NCI-H146 treated with DMSO at 0.1 percent for 48 hours (cell line): ENCODE data around the gene KIF12.
A peak's percentile ranks its signal among the peaks of the same experiment; 100 is the strongest.
"Not testable (repeated sequence)": the region's sequence is repeated elsewhere in the genome, so short reads cannot be mapped to it uniquely, and the experiment has no call there.

Experiments used
- DNase-seq: peaks from one replicate; lab custom pipeline; 2025; ENCODE audit not compliant: unreplicated experiment; lab: John Stamatoyannopoulos, UW

The KIF12 gene

DNA sequence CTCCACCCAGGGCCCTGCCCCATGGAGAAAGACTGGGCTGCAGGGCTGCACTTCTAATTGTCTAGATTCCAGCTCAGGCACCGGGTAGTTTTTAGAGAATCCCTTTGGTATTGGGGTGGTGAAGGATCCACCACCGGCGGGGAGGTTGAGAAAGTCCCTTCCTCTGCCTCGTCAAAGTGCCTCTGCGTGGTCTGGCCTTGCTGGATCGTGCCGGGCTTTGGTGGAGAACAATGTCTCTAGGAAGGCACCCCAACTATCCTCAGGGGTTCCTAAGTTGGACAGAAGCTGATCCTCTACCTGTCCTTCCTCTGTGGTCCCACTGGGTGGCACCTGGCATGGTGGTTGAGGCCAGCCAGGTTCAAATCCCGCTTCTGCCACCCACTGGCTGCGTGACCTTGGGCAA, 13.7 kb downstream of the KIF12 start:
- DNase-seq = no peak

- no peak for DNase-seq
These were observed 14.6 kb downstream of the KIF12 start for GRCh38 chr9:114084282-114085073.

GRCh38 chr9:114083666-114084065, 15.4 kb downstream of the KIF12 start:
- no peak for DNase-seq

GRCh38 chr9:114082763-114083412, 16.2 kb downstream of the KIF12 start:
- not testable (repeated sequence) for DNase-seq

GRCh38 chr9:114082017-114082762, 16.9 kb downstream of the KIF12 start:
- peak; percentile 21 for DNase-seq

GRCh38 chr9:114081441-114082016, 17.6 kb downstream of the KIF12 start:
- DNase-seq = no peak

DNA sequence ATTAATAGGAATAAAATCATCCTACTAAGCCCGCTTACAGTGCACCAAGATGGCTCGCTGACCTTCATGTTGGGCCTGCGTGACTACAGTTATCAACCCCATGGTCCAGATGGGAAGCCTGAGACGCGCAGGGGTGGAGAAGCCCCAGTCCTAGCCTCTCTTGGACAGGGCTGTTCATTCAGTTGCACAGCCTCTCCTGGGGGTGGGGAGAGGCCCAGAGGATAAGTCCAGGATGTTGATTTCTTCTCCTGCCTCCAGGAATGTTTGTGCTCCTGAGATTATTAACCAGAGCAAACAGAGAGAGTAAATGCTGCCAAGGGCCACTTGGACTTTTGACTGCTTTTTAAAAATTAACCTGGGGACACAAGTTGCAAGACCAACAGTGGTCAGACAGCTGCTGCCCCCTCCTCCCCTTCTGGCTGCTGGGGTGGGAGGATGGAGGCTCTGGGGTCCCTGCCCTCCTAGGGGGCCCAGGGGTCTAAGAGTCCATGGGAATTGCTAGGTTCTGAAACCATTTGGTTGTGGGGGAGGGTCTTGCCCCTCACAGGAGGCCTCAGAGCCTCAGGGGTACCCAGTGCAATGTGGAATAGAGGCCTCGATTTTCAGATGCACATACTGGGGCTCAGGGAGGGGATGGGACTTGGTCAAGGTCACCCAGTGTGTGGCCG, 18.2 kb downstream of the KIF12 start:
- DNase-seq = no peak

GRCh38 chr9:114080195-114080772, 18.8 kb downstream of the KIF12 start:
- DNase-seq = no peak

DNA sequence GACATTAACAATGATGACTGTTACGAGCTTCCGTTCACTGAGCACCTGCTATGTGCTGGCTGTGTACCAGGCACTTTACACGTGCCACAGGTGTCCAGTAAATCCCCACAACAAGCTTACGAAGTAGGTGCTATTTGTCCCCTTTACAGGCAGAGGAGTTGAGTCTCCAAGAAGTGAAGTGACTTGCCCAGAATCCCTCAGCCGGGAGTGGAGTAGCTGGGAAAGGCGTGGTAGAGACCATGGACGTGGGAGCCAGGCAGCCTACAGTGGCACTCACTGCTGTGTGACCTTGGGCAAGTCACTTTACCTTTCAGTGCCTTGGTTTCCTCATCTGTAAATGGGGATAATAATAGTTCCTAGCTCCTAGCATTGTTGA, 20.3 kb downstream of the KIF12 start:
- DNase-seq = no peak

GRCh38 chr9:114078021-114078780, 20.9 kb downstream of the KIF12 start, which contains the start of gene AMBP:
Gene AMBP, minus strand, starts transcription at chr9:114078300. Its CDS starts 91 bp downstream, at chr9:114078209.
- no peak for DNase-seq

- no peak for DNase-seq
These were observed 21.8 kb downstream of the KIF12 start for GRCh38 chr9:114077162-114077837.

DNA sequence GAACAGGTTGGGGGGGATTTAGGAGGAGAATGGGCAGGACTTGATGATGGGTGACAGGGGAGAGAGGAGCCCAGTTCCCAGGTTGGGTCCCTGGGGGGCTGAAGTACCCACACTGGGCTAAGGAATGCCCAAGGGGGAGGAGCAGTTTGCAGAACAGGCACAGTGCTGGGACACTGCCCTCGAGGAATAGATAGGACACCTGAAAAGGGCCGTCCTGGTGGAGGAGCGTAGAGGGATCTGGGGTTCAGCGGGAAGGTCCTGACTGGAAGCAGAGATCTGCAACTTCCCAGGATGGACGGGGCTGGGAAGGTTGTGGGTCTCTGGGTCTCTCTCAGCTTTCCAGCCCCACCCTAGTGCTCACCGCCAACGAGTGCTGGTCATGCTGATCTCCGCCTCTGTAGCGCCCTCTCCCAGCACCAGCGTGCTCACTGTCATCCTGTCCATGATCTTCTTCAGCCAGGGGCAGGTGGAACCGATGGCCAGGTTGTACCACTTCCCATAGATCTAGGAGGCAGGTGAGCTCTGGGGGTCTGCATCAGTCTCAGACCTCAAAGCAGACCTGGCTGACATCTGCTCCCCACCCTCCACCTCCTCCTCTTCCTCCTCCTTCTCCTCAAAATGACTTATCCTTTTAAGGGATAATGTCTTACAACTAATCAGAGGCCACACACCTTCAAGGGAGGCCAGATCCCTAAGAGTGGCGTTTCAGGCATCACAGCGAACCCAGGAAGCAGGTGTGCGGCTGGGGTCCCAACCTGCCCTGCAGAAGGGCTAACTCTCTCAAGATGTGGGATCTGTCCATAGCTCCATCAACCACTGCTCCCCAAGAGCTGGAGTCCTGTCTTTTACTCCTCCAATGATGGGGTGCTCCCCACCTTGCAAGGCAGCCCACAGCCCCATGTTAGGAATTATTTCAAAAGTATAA, 22.6 kb downstream of the KIF12 start:
- no peak for DNase-seq

- no peak for DNase-seq
These were observed 23.5 kb downstream of the KIF12 start for GRCh38 chr9:114075602-114076001.

GRCh38 chr9:114072184-114073140, 26.6 kb downstream of the KIF12 start:
- no peak for DNase-seq

- no peak for DNase-seq
These were observed 27.8 kb downstream of the KIF12 start for GRCh38 chr9:114071197-114071795.

DNA sequence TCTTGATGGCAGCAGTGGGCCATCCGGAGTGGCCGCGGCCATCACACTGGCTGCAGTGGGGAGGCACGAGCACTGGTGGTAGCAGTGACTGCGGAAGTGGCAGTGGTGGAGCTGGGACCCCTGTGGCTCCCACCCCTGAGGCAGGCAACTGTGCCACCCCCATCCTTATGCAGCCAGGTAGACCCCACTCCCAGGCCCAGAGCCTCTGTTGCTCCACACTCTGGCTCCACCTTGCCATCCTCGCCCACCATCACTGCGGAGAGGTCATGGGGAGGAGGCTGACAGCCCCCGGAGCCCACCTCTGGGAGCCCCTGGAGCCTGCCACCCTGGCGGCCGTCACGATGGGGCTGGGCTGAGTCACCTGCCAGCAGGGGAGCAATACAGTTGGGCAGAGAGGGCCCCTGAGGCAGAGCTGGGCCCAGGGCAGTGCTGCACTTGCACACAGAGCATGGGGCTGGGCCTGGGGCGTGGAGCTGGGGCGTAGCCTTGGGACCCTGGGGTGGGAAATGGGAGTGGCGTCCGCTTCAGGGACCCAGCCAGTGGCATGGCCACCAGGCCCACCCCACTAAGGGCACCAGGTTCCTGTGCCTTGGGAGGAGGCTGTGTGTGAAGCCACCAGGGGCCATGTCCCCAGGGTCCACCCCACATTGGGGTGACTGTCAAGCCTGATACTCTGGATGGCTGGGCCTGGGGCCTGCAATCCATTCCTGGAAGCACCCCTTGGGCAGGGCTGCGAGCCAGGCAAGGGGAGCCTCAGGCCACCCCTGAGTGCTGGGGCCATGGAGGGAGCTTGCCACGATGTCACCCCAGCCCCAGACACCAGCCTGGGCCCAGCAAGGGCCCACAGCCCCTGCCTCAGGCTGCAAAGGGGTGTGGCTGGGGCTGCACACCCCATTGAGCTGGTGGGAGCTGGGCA, 28.6 kb downstream of the KIF12 start:
- no peak for DNase-seq
